Embryonic facial prominence (tissue), 1 donor: Measurements from ENCODE around the gene PDK2.

Experiments
- DNase-seq: peaks from one replicate; pipeline ENCODE4 v3.0.0-alpha.2; 2016; ENCODE audit errors: extremely low spot score

The PDK2 gene

DNA sequence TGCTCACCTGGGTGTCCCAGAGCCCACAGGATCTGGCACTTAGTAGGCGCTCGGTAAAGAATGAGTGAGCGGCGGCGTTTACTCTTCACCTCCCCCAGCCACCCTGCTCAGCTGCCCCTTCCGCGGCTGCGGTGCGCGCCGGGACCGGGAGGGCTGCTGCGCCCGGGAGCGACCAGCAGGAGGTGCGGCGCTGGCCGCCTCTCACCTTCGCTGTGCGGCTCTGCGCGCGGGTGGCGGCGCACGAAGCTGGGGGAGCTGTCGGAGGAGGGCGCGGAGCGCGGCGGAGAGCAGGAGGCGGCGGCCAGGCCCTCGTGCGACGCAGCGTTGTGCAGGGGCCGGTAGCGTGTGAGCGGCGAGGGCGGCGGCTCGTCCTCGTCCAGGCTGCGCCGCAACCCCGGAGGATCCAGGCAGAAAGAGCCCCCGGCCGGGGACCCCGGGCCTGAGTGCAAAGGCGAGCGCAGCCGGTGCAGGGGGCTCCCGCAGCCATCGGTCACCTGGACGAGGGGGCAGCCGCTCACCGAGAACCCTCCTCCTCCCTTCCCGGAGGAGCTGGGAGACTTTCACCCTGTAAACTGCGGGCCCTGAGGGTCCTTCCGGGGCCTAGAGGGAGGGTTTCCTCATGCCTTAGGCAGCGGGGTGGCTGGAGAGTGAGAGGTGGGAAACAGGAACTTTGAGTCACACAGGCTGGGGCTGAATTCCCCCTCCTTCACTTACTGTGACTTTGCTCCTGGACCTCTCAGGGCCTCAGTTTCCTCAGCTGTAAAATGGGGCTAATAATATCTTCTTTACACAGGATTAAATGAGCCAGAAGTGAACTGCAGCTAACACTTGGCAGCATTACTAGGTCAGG lies 22.3 kb downstream of the PDK2 start:
- DNase-seq, result no peak

DNA sequence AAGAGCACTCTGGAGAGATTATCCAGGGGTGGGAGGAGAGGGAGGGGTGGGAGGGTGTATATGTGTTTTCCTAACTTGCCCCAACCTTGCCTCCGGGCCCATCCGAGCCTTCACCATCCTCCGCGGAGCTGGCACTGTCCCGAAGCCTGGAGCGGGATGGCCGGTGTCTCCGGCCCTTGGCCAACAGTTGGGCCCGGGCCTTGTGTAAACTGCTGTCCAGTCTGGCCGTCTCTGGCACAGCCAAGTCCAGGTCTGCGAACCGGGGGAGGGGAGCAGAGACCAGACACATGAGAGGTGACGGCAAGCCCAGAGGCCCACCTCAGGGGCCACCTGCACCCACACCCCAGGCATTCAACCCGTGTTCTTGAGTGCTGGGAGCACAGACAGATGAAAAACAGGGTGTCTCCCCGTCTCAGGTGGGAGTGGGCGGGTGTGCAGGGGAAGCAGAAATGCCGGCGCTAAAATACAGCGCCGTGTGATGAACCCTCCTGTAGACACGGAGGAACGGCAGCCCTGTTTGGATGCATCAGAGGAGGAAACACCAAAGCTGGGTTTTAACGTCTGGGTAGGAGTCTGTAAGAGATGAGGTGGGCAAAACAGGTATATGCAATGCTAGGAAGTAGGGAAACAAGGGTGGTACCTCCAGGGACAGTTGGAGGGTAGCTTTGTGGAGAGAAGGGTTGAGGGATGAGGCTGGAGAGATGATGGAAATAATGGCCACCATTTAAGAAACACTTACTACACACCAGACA lies 23.1 kb downstream of the PDK2 start:
- DNase-seq, result no peak

DNA sequence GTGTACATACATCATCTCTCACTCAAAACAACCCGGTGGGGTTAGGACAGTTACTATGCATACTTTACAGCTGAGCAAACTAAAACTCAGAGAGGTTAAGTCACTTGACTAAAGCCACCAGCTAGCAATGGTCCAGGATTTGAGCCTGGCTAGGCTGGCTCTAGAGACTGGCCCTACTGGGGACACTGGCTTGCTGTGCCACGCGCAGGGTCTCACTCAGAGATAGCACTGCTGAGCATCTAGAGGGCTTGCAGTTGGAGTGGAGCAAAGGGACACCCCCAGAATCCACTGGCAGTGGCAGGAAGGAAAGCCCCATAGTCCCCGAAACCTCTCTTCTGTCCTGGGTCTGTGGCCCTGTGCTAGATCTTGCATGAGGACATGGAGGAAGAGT lies 23.7 kb downstream of the PDK2 start:
- no peak for DNase-seq

DNA sequence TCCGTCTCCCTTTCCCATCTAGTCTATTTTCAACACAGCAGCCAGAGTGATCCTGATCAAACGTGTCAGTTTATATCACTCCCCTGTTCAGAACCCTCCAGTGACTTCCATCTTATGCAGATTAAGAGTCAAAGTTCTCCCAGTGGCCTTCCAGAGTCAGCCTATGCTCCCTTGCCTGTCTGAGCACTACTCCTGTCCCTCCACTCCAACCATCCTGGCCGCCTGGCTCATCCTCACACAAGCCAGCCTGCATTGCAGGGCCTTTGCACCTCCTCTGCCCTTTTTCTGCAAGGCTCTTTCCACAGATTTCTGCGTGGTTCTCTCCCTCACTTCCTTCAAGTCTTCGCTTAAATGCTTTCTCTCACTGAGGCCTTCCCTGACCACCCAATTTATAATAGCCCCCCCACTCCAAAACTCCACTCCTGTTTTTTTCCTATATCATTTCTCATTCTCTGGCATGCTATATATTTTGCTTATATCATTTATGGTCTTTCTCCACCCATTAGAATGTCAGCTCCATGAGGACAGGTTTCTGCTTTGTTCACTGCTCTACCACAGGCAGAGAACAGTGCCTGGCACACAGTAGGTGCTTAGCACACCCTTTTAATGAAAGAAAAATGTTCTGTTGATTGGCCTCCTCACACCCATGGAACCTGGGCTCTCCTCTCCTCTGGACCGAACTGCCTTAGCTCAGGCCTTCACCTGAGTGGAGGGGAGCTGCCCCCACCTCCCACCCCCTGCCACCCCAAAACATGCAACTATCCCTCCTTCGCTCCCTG lies 25.5 kb downstream of the PDK2 start:
- DNase-seq, result no peak

DNA sequence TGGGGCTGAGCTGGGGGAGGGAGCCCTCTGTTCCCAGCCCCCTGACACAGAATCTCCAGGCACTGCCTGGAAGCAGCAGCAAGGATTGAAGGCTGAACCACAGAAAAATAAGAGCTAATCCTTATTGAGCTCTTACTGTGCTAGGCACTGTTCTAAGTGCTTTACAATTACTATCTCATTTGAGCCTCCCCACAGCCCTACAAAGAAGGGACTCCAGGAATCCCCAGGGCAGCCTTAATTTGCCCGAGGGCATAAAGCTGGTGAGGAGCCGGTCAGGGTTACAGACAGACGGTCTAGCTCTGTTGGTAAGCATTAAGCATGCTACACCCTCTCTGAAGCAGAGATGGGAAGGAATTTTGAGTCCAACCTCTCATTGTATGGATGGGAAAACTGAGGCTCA lies 27.8 kb downstream of the PDK2 start:
- DNase-seq, result no peak

DNA sequence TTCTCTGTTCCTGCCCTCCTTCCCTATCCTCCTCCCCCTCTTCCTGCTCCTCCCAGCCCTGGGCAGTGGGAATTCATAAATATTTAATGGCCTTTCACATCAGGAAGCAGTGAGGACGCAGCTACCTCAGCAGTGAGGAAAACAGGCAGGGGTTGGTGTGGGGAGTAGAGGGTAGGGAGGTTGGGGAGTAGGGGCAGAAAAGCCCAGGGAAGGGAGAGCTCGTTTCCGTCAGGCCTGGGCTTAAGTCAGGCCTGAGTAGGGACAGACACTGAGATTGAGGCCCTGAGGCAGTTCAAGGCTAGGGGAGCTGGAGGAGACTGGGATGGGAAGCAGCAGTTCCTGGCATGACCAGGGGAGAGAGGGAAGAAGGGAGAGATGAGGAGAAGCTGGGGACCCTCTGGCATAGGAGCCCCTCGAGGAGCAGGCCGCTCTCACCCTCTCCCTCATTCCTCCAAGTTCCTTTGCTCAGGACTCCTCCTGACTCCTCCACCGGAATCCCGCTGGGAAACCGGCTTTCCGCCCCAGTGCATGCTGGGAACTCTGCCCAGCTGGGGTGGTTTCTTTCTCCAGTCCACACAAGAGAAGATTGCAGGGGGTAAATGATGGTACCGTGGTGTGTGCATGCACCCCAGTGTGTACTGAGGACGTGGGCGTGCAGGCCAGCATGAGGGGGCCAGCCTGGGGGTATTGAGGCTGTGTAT lies 28.6 kb downstream of the PDK2 start:
- no peak for DNase-seq

DNA sequence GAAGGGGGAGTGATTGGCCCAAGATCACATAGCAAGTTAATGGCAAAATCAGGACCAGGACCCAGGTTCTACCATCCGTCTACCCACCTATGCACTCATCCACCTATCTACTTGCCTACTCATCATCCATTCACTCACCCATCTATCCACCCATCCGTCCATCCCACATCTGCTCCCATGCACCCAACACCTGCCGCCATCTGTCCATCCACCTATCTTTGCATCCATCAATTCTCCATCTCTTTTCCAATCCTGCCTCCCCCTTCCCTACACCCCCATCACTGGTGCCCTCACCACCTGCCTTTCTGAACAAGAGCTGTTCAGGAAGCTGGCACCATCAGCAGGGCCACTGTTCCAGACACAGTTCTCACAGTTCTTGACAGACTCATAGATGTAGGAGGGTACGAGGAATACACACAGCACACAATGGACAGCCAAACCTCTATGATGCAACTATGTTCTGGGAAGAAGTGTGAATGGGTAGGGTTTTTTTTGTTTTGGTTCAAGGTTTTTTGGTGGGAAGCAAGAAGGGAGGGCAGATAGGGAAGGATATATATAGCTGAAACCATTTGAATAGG lies 30.4 kb downstream of the PDK2 start:
- no peak for DNase-seq

DNA sequence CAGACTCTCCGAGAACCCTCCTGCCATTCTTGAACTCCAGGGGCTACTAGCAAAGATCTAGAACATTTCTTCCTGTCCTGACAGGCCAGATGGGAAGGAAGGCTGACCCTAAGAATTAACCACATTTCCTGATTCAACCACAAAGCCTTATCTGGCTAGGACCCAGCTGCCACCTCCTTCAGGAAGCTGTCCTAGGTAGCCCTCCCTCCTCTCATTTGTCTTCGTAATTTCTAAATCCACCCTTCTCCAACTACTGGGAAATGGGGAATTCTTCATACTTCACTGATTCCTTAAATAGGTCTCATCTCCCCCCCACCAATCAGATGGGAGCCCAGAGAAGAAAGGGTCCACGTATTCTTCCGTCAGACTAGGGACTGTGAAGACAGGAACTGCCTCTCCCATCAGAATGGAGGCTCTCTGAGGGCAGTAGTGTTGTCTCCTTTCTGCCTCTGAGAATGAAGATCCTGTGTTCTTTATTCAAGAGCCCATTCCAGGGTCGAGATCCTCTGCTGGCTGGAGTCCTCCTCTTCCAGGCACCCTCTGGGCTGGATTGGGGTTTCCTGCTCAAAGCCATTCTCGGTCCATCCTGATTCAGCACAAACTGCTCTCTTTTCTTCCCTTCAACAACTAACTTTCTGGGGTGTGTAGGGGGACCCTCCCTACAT lies 32.7 kb downstream of the PDK2 start:
- no peak for DNase-seq

DNA sequence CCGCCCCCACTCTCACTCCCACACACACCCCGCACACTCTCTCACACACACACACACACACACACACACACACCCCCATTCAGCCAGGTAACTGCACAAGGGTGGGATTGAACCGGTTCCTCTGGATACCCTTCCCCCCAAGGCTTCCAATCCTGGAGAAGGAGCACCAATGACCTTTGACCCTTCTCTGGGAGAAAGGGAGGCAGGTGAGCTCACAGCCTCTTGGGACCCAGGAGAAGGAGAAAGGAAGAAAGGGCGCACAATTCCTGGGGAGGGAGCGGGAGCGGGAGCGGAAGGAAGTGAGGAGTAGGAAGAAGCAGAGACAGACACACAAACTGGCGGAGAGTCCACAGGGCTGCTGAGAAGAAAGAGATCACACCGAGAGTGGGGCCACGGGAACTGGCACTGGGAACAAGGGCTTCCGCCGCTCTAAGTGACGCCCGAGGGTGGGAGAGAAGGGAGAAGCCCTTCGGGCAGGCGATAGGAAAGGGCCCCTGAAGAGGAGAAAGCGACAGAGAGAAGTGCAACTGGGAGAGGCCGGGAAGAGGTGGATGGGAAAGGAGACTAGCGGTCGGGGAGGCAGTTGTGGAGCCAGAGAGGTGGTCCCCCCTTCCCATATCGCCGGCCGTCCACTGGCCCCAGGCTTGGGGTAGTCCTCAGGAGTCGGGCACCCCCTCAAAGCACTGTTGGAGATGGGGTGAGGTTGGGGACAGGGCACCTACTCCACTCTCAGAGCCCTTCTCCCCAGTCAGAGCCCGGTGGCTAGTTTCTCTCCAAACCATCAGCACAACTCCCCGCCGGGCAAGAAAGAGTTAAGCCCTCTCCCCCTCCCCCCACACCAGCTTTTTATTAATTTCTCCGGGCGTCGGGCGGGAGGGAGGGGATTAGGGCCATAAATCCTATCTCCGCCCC lies 33.5 kb downstream of the PDK2 start:
- no peak for DNase-seq

DNA sequence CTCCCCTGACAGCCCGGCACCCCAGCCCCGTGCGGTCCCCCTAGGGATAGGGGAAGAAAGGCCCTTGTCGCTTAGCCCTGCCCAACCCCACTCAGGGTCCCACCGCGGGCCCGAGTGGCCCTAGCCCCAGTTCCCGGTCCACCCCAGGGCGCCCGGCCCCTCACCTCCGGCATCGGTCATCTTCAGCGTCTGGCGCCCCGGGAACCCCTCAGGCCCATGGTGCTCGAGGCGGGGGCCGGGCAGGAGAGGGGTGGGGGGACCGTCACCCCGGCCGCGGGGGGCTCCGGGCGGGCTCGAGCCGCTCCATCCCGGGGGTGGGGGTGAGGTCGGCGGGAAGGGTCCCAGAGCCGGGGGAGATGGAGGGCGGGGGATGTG lies 34.2 kb downstream of the PDK2 start:
- DNase-seq, result no peak

DNA sequence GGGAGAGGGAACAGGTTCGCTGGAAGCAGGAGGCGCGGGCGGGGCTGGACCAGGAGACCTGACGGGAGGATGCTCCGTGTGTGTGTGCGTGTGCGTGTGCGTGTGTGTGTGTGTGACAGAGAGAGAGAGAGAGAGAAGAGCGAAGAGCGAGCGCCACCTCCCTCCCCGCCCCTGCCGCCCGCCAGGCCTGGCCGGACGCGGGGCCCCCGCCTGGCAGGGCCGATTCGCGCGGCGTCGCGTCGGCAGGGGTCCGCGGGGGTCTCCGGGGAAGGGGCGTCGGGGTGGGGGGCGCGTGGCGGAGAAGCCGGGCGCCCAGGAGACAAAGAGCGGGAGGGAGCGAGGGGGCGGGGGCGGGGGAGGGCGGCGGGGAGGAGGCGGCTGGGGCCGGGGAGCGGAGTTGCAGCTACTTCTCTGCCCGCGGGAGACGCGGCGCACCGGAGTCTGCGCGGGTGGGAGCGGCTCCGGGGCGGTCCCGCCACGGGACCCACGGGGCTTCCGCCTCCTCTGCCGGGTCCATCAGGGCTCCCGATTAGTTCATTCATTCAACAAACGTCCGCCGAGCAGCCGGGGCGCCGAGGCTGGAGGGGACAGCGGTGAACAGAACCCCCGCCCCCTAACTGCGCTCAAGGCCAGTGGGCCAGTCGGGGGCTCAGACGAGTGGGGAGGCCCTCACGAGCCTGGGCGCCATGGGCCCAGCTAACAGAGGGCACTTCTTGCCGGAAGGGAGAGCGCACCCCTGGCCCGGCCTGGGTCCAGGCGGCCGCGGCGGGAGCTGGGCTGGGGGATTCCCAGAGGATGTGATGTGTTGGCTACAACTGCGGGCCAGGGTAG lies 34.8 kb downstream of the PDK2 start, which contains the start of gene SAMD14:
Gene SAMD14 (minus strand): TSS at position 433 of the 831 bp plus-strand sequence. CDS start 5,201 bp downstream, outside the sequence.
- DNase-seq, result no peak

DNA sequence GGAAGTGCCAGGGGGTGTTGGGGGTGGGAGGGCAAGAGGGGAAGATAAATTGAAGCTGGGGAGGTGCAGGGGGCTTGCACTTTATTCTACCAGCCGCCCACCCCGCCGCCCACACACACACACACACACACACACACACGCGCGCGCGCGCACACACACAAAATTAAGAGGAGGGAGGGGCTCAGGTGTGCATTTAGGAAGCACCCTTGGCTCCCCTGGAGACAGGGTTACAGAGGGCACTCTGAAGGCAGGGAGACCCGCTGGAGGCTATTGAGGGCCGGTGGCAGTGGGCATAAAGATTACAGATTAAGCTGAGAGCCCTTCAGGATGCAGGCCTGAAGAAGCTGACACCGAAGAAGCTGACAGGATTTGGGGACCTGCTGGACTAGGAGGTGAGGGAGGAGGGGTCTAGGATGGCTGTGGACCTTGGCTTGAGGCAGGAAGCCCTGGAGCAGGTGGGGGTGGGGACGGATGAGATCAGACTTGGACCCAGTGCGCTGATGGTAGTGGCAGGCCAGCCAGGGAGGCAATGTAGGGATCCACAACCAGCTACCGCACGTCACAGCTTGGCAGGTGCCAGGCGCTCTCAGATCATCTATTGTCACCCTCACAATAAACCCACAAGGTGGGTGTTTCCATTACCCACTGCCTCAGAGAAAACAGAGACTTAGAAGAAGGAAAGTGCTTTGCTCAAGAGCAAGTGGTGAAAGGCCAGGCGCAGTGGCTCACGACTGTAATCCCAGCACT lies 35.6 kb downstream of the PDK2 start:
- no peak for DNase-seq

DNA sequence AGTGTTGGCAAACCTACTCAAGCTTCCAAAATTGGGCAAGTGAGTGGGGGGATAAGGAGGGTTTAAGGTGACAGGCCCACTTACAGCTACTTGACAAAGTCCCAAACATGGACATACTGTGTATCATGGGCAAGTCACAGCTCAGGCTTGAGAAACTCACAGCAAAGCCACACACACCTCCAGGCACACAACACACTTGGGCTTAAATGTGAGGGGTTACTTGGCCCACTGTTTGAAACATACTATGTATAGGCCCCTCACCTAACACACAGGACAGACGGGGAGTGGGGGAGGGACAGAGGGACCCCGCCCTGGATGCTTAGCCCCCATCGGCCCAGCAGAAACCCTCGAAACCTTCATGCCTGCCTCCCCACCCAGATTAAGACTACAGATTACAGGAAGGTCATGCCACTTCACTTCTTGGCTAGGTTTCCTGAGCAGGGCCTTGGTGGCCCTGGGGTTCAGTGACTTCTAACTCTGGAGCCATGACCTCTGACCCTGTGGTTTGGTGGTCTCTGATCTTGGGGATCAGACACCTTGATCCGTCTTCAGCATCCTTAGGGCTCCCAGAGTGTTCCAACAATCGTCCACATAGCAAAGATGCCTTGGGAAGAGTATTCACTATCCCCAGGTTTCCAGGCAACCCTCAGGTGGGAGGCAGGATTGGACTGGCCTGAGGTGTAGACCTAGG lies 37.1 kb downstream of the PDK2 start:
- DNase-seq, result no peak

DNA sequence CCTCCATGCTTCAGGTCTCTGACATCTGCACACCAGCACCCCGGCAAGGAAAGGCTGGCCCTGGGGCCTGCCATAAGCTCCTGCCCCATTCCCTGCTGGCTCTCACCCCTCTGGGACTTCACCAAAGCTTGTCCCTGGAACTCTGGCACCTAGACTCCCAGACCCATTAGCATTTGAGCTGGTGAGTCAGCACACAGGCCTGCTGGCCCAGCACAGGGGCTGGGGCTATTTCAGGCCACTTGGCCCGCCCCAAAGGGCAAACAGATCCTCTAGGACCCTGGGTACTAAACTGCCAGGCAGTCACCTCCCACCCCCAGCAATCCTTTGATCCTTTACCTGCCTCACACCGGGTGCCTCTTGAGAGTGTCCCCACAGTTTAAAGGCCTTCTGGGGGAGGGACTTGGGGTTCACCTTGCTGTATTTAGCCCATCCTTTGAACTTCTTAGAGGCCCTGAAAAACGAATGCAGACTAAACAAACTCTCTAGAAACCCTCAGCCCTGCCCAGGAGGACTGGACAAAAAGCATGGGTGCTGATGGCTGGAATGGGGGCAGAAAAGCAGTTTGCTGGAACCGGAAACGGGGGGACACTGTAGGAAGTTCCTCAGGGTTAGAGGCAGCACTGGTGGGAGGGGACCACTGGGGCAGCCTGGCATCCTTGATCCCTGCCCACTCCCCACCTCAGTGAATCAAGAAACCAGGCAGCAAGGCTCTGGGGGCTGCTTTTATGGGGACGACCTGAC lies 38.0 kb downstream of the PDK2 start:
- DNase-seq, result no peak

DNA sequence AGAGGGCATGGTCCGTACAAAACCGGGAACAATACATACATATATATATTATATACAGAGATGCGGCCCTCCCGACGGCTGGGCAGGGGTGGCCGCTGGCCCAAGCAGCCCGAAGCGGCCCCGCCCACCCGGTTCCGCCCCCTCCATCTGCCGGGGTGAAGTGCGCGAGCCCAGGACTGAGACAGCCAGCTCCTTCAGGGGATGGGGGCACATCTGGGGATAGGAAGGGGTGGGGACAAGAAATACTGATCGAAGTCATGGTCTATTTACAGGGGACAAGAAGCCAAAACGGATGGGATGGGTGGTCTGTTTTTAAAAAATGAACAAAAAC lies 38.6 kb downstream of the PDK2 start:
- no peak for DNase-seq

DNA sequence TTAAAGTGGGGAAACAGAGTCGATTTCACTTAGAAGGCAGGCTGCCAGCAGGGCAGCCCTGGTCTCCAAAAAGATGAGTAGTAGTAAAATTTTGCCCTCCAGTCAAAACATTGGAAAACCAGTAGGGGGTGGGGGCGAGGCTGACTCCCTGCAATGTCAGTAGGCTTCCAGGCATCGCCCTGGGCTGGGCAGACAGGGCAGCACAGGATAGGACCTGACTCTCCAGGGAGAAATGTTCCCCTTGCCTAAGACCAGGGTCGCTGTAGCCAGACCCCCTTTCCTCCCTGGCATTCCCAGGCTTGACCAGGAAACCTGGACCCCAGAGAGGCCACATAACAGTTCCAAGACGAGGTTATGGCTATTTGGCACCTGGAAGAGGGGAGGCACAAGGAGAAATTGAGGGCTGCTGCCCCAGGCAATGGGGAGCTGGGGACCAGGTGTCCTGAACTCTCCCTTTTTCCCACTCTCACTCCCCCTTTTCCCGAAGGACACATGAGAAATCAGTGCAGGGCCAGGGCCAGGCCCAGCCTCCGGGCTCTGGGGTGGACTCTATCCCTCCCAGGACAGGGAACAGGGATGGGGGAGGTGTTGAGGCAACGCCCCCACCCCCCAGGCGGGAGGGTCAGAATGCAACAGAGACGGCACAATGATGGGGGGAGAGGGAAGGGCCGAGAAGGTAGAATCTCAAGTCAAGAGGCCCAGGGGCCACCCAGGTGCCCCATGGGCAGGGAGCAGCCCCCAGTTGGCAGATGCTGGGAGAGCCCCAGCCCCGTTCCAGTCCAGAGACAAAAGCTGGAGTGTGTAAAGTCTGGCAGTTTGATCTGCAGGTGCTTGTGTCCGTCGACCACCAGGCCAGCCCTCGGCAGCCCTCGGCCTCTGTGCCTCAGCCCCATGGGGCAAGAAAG lies 39.3 kb downstream of the PDK2 start:
- no peak for DNase-seq
